ENCODE results near the gene MAGEB1.

- no peak for TF ChIP-seq BHLHE40 (IDR thresholded peaks at IDR 0.05; ENCODE audit: borderline replicate concordance)
- no peak for TF ChIP-seq HDGF (IDR thresholded peaks at IDR 0.05; ENCODE audit: borderline replicate concordance)
- TF ChIP-seq L3MBTL2 (conservative IDR thresholded peaks at IDR 0.05) = no peak
- TF ChIP-seq SP1 (IDR thresholded peaks at IDR 0.05) = no peak
- TF ChIP-seq FOXK2 (IDR thresholded peaks at IDR 0.05) = no peak
- no peak for TF ChIP-seq ELF4 (IDR thresholded peaks at IDR 0.05)
- TF ChIP-seq TARDBP (IDR thresholded peaks at IDR 0.05) = no peak
- no peak for TF ChIP-seq NFRKB (IDR thresholded peaks at IDR 0.05)
- no peak for TF ChIP-seq FOXM1 (IDR thresholded peaks at IDR 0.05; ENCODE audit: borderline replicate concordance)
Measured at GRCh38 chrX:30261012-30261411, 14.1 kb downstream of the MAGEB1 start.

All from HEK293T (cell line).